ENCODE results near the gene NUDC. TPM values are rescaled to one million over a fixed set of nuclear protein-coding genes. Genes with fewer than 3 reads are reported as not detected.

The NUDC gene
- total RNA-seq, result 54.4 and 117 TPM in 2 replicates

DNA sequence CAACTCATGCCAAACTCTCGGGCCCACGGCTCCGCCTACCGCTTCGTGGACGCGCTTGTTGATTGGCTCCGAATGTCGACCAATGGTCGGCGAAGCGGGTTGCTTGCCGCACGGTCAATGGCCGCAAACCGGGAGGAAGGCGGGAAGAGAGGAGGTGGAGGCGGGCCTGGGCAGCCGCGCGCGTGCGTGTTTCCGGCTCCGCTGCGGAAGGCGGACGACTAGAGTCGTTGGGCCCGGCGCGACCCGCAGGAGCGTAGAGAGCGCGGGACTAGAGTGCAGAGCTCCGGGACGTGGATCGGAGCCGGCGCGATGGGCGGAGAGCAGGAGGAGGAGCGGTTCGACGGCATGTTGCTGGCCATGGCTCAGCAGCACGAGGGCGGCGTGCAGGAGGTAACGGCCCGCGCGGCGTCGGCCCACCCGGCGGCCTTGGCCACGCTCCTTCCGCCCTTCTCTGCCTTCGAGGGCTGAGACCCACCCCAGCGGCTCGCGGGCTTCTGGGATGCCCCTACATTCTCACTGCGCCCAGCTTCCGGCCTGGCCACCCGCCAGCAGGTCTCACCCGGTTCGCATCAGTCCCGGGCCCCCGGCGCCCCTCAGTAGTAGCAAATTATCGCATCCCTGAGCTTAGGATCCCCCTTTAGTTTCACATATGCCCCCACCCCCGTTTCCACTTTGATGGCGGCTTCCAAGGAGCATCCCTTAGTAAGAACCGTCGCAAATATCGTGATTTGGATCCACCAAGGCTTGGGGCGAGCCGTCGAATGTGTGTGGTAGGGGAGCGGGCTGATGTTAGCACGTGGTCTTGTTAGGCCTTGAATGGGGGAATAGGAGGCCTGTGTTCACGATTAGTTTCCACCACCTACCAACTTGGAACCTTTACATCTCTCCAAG, at the start of gene NUDC:
Gene NUDC, plus strand, starts transcription at position 204 of the 891 bp plus-strand sequence. Its CDS starts 106 bp downstream, at position 310.

DNA sequence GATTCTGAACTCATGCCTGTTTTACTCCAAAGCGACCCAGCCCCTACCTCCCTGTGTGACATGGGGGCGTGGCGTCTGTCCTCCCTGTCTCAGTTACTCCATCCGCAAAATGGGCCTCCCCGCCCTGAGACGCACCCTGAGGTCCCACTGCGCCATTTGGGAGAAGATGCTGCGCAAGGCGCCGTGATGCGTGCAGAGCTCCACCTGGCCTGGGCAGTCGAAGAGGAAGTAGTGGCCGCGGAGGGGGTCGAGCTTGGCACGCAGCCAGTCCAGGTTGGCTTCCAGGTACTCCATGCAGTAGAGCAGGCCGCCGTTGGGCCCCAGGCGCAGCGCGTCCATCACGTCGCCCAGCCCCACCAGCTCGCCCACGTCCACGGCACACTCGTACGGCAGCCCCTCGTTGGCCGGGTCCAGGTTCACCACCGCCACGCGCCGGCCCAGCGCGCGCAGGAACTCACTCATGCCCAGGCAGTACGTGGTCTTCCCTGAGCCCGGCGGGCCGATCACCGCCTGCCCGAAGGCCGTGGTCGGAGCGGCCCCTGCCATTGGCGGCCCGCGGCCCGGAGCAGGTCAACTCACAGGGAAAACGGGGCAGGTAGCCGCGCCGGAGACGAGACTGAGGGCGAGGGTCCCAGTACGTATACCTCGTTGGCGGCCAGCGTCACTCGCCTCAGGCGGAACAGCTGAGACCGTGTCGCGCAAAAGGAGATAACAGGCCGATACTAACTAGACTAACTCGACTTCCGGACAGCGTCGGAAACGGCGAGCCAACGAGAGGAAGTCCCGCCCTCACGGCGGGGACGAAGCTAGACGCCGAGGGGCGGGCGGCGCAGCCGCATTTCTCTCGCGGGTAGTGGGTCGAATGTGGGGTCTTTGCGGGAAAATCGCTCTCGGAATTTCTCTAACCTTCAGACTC, 31.7 kb upstream of the NUDC start, which contains the start of gene GPN2:
Gene GPN2, minus strand, starts transcription at position 733 of the 916 bp plus-strand sequence. Its CDS starts 187 bp downstream, at position 546.

DNA sequence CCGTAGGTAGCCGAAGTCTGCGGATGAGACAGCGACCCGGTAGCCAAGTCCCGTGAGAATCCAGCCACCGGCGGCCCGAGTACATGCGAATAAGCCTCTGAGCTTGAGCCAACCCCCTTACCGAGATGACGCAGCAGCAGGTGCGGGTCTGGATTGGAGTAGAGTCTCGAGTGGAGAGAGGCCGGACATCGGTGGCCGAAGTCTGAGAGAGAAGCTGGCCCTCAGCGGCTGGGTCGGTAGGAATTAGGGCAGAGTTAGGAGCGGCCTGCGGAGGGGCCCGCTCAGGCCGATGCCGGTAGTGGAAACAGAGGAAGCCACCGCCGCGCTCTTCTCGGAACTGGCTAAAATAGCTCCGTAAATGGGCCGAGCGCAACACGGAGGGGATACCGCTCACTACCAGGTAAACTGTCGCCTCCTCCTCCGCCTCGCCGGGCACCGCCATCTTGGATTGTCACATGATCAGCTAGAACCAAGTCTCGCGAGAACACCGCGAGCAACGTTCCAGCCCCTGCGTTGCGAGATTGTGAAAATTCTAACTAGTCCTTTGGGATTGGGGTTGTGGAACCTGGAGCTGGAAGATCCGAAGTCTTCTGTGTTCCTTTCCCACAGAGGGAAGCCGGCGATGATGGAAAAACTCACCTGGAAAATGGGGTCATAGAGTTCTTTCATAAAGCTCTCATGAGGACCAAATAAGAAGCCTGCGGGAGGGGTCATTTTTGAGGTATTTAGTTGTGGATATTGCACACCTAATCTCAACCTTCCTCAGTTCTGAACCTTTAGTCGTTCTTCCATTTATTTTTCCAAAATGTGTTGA, 21.3 kb upstream of the NUDC start, which contains the start of gene GPATCH3:
Gene GPATCH3, minus strand, starts transcription at position 467 of the 814 bp plus-strand sequence. Its CDS starts 25 bp downstream, at position 442.

DNA sequence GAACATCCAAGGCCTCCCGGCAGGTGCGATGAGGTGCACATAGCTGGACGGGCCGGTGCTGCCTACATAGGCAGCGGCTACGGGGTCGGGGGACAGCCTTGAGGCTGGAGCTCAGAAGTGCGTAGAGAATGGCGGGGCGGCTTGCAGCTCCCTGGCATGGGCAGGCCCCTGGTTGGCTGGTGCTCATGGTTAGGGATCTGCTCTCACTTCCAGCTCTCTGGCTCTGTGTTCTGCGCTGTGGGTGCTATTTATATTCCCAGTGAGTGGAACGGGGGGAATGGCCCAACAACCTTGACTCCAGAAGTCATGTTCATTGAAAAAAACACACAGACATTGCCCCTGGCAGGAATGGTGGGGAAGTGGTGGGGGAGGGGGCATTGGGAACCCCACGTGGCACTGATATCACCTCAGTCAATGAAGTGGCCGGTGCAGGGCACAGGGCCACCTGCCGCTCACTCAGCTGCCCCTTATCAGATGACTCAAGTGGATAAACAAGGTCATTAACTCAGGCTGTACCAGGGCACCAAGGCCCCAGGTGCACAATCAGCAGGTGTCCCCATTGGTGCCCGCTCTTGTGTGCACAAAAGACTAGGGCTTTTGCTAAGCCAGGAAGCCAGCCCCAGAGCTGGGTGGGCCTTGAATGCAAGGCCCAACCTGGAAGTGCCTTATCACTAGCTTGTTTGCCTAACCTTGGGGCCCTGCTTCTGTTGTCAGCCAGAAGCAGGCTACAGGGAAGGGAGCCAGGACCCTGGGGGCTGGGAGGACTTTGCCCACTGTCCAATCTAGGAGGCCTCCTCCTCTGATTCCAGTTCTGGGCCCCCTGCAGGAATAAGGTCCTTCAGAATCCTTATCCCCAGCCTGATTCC, 7.6 kb upstream of the NUDC start, which contains the start of gene NR0B2:
Gene NR0B2, minus strand, starts transcription at position 222 of the 866 bp plus-strand sequence. Its CDS starts 35 bp downstream, at position 187.

DNA sequence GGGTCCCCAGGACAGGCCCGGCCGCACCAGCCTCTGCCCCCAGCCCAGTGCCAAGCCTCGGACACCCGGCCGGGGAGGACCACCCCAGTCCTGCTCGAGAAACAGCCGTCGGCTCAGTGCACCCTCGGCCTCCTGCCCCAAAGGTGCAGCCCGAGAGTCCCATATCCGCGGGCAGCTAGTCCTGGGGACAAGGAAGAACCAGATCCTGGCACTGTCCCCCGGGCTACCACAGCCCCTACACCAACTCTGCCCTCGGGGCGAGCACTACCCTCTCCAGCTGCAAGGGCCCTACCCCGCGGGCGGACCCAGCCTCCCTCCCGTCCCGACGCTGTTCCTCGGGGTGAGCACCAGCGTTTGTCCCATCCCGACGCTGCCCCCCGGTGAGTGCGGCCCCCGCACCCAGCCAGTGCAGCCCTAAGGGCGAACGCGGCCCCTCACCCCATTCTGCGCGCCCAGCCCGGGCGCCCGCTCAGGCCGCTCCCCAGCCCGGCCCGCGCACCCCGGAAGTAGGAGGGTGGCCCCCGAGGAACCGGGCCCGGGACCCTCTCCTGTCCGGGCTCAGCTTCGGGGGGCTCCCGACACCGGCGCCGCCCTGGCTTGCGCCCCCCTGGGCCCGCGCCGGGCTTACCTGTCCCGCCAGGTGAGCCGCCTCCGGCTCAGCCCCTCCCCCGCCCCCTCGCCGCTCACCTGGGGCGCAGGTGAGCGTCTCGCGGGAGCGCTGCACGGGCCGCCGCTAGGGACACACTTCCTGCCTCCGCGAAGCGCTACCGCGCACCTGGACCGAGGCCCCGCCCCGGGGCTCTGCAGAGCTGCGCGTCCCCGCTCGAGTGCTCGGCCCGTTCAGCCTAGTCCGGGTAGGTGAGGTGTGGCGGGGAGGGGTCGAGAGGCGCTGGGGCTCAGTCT, 38.4 kb downstream of the NUDC start, which contains the start of gene KDF1:
Gene KDF1, minus strand, starts transcription at position 747 of the 903 bp plus-strand sequence. CDS start 8,088 bp downstream, outside the sequence.

DNA sequence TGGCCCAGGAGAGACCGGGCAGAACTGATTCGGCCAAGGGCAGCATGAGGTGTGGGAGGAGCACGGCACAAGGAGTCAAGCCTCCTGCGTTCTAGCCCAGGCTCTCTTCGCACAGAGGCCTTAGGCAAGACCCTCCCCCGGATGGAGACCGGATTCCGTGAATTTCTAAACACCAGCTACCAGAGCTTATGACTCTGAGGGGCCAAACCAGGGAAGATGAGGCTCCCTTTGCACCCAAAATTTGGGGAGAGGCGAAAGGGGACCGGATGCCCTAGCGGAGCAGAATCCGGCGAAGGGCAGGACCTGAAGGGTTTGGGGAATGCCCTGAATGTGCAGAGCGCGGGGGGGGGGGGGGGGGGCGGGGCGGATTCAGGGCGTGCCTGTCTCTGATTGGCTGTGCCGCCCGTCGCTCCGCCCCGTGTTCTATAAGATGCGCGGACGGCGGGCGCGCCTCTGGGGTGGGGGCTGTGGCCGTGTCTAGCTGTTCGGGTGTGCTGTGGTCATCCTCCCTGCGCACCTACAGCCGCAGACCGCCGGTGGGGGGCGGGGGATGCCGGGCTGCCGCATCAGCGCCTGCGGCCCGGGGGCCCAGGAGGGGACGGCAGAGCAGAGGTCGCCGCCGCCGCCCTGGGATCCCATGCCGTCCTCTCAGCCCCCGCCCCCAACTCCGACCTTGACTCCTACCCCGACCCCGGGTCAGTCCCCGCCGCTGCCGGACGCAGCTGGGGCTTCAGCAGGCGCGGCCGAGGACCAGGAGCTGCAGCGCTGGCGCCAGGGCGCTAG, 71.9 kb downstream of the NUDC start, which contains the start of gene TRNP1:
Gene TRNP1, plus strand, starts transcription at position 456 of the 783 bp plus-strand sequence. Its CDS starts 95 bp downstream, at position 551.

Other genes with a start within 250 kb of the NUDC start
- 17.4 and 18.6 TPM in 2 replicates for gene ARID1A, start 225.7 kb upstream of the NUDC start, total RNA-seq
- gene PIGV, start 133.8 kb upstream of the NUDC start, total RNA-seq, result 10.2 and 16.9 TPM in 2 replicates
- 8.7 and 11.6 TPM in 2 replicates for gene ZDHHC18, start 95.1 kb upstream of the NUDC start, total RNA-seq
- 1,687 and 1,807 TPM in 2 replicates for gene SFN, start 58.6 kb upstream of the NUDC start, total RNA-seq
- gene GPN2, start 31.5 kb upstream of the NUDC start, total RNA-seq, result 6.6 and 8.8 TPM in 2 replicates
- gene GPATCH3, start 21.3 kb upstream of the NUDC start, total RNA-seq, result 4.0 and 6.3 TPM in 2 replicates
- not detected in 2 replicates for gene NR0B2, start 7.8 kb upstream of the NUDC start, total RNA-seq
- gene KDF1, start 38.7 kb downstream of the NUDC start, total RNA-seq, result 24.8 and 26.9 TPM in 2 replicates
- 94.1 and 133 TPM in 2 replicates for gene TRNP1, start 71.9 kb downstream of the NUDC start, total RNA-seq
- 18.5 and 40.2 TPM in 2 replicates for gene TENT5B, start 91.1 kb downstream of the NUDC start, total RNA-seq
- 24.7 and 34.0 TPM in 2 replicates for gene SLC9A1, start 233.4 kb downstream of the NUDC start, total RNA-seq

All from hair follicular keratinocyte (primary cell).